ENCODE measurements around the gene AIG1.

DNA sequence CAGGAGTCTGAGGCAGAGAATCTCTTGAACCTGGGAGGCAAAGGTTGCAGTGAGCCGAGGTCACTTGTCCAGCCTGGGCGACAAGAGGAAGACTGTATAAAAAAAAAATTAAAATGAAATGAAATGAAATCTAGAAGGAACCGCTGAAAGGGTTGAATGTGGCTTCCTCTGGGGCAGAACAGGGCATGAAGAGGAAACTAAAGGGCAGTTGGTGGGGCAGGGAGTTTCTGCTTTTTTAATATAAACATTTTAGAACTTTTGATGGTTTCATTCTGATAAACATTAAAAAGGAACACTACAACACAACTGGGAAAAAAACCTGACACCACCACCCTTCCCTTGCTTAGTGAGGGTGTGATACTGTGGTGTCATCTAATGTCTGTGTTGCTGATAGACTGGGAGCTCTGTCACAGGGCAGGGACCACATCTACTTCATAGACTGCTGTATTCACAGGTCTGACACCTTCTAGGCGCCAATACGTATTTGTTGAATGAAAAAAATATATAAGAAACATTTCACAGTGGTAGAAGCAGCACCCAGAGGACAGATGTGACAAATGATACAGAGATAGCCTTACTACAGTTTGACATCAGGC, 260.9 kb downstream of the AIG1 start:
- TF ChIP-seq, protein P1, sequence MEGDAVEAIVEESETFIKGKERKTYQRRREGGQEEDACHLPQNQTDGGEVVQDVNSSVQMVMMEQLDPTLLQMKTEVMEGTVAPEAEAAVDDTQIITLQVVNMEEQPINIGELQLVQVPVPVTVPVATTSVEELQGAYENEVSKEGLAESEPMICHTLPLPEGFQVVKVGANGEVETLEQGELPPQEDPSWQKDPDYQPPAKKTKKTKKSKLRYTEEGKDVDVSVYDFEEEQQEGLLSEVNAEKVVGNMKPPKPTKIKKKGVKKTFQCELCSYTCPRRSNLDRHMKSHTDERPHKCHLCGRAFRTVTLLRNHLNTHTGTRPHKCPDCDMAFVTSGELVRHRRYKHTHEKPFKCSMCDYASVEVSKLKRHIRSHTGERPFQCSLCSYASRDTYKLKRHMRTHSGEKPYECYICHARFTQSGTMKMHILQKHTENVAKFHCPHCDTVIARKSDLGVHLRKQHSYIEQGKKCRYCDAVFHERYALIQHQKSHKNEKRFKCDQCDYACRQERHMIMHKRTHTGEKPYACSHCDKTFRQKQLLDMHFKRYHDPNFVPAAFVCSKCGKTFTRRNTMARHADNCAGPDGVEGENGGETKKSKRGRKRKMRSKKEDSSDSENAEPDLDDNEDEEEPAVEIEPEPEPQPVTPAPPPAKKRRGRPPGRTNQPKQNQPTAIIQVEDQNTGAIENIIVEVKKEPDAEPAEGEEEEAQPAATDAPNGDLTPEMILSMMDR (IDR thresholded peaks at IDR 0.05; ENCODE audit: low read length): no peak
- TF ChIP-seq EZH2phosphoT487 (IDR thresholded peaks at IDR 0.05; ENCODE audit: low read length): no peak

Measured in MM.1S (cell line).